Lung microvascular endothelial cell (primary cell): ENCODE results near the gene APH1B. TPM values are rescaled to one million over a fixed set of nuclear protein-coding genes. Genes with fewer than 3 reads are reported as not detected.

Experiments used
- DNase-seq, 2 donors: peaks; one replicate each; pipeline versions ENCODE4 v3.0.0 to v3.0.0-alpha.2; 2010; ENCODE audit warnings: low read depth in 2 of 2
- total RNA-seq: library from RNA; depleted of rRNA; stranded (reverse); fragments of >200 nt; gene quantifications from 2 replicates; pipeline ENCODE4 v1.2.1, GENCODE V29; 2014

The APH1B gene
- total RNA-seq: 18.3 and 25.6 TPM in 2 replicates

DNA sequence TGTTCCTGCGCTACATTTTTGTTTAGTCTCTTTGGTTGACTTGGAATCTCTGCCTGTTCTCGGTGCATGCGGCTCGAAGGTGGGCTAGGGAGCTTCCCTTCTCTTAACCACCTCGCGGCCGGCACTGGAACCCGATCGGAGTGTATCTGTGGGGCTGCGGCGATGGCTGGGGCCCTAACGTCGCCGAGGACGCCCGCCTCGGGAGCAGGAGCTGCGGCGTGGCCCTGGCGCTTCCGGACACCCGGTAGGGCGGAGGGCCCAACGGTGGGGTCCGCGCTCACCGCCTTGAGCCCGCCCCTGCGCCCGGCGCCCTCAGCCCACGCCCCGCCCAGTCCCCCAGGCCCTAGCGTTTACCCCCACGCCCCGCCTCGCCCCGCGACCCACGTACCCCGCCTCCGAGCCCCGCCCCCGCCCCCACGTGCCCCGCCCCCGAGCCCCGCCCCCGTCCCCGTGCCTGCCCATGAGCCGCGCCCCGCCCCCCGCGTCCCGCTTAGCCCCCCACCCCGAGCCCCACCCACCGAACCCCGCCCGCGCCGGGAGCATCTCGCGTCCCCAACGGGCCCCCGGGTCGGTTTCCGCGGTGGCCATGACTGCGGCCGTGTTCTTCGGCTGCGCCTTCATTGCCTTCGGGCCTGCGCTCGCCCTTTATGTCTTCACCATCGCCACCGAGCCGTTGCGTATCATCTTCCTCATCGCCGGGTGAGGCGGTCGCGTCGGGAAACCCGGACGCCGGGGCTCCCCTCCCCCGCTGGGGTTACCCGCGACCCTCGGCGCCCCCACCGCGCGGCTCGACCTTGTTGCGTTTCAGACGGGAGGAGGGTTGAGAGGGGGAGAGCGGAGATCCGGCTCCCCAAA lies at the start of gene APH1B:
Gene APH1B (plus strand): TSS at position 568 of the 855 bp plus-strand sequence. CDS start 19 bp downstream, at position 587.
- DNase-seq: peak; percentile 64 to 68

GRCh38 chr15:63227689-63228088 lies 49.7 kb upstream of the APH1B start:
- no peak for DNase-seq

DNA sequence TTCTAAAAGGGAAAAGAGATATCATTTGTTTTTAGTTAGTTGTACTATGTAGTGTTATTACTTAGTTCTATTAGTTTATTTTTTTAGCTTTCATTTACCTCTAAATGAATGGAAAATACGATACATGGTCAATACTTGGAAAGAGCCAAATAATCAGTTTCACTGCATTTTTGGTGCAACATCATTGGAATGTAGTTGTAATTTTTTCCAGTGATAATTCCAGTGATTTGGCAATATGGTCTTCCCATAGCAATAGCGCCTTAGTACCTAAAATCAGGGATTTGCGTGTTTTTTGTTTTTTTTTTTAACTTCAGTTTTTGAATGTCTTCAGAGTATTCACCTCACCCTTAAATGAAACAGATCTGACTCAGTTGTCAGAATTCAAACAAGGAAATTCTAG lies 46.2 kb upstream of the APH1B start:
- peak in 1 of 2 donors; percentile 84 for DNase-seq

GRCh38 chr15:63231706-63232105 lies 45.7 kb upstream of the APH1B start:
- no peak for DNase-seq

DNA sequence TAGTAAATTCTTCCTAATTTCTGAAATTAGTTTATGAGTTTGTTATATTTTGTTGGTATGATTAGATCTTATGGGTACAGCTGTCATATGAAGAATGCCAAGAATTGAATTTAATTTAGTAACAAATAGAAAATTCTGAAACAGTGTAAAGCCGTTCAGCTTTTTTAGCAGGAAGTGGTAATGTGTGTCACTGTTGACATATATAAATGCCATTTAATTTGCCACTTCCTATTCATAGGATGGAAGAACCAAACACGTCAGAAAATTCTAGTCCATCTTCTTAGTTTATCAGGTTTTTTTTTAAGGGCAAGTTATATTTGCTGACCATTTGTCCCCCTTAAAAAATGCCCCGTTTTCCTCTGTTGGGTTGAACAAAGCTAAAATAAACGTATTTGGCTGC lies 45.0 kb upstream of the APH1B start:
- DNase-seq: peak; percentile 50 to 55

DNA sequence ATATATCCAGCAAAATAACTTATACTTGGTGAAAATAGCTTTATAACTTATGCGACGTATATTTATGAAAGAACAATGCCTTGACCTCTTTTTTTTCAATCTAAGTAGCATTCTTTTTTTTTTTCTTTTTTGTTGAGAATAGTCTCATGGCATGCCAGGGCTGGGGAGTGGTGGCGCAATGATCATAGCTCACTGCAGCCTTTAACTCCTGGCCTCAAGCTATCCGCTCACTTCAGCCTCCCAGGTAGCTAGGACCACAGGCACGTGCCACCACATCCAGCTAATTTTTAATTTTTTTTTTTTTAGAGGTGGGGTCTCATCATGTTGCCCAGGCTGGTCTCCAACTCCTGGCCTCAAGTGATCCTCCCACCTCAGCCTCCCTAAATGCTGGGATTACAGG lies 44.5 kb upstream of the APH1B start:
- no peak for DNase-seq

- DNase-seq: peak; percentile 45 to 74
Measured at GRCh38 chr15:63233667-63234423, 43.6 kb upstream of the APH1B start.

GRCh38 chr15:63234451-63234870 lies 42.9 kb upstream of the APH1B start:
- DNase-seq: peak; percentile 51 to 64

- peak in 1 of 2 donors; percentile 74 for DNase-seq
Measured at GRCh38 chr15:63236272-63236671, 41.1 kb upstream of the APH1B start.

DNA sequence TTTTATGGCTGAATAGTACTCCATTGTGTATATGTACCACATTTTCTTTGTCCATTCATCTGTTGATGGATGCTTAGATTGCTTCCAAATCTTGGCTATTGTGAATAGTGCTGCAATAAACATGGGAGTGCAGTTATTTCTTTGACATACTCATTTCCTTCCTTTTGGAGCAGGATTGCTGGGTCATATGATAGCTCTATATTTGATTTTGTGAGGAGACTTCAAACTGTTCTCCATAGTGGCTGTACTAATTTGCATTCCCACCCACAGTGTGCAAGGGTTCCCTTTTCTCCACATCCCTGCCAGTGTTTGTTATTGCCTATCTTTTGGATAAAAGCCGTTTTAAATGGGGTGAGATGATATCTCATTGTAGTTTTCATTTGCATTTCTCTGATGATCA lies 40.3 kb upstream of the APH1B start:
- DNase-seq: peak in 1 of 2 donors; percentile 55

GRCh38 chr15:63238171-63238570 lies 39.2 kb upstream of the APH1B start:
- no peak for DNase-seq

DNA sequence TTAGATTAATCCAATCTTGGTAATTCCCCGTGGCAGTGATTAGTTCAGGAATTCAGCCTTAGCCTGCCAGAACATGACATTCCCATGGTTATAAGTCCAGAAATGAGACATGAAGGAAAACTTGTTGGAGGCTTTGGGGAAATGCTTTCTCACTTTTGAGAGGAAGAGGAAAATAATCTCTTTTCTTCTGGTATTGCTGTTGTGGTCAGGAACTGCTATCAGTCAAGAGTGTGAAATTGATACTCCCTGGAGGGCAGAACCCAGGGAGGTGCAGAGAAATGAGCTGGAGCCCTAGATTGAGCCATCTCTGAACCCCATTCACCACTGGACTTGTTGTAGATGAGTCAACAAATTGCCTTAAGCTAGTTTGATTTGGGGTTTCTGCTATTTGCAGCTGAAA lies 38.6 kb upstream of the APH1B start:
- peak in 1 of 2 donors; percentile 59 for DNase-seq

GRCh38 chr15:63240109-63240508 lies 37.3 kb upstream of the APH1B start:
- no peak for DNase-seq

DNA sequence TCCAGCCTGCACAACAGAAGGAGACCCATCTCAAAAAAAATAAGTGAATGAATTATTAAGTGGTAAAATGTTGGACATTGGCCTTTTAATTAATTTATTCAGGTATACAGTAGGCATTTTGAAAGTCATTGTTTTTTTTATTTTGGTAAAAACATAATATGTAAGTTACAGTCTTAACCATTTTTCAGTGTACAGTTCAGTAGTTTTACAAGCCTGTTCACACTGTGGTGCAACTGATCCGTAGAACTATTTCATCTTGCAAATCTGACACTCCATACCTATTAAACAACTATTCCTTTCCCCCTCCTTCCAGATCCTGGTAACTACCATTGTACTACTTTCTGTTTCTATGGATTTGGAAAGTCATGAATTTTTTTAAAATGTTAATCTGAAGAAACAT lies 36.1 kb upstream of the APH1B start:
- DNase-seq: no peak

DNA sequence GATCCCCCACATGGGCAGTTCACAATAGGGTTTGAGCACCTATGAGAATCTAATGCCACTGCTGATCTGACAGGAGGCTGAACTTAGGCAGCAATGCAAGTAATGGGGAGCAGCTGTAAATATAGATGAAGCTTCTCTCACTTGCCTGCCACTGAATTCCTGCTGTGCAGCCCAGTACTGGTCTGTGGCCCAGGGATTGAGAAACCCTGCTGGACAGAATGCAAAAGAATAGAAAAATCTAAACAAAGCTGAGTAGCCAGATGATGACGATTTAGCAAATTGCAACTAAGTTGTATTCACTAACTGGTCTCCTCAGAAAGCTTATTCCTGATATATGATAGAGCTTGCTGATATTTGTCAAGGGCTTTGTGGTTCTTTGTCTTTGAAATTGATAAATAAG lies 34.3 kb upstream of the APH1B start:
- DNase-seq: no peak

DNA sequence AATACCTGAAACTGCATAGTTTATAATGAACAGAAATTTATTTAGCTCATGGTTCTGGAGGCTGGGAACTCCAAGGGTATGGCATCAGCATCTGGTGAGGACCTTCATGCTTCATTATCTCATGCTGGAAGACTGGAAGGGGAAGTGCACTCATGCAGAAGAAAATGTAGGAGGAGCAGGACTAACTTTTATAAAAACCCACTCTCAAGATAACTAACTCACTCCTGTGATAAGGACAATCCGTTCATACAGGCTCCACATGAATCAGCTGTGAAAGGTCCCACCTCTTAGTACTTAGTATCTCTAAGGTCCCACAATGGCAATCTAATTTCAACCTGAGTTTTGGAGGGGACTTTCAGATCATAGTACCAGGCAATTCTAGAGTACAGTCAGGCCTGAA lies 33.6 kb upstream of the APH1B start:
- no peak for DNase-seq

DNA sequence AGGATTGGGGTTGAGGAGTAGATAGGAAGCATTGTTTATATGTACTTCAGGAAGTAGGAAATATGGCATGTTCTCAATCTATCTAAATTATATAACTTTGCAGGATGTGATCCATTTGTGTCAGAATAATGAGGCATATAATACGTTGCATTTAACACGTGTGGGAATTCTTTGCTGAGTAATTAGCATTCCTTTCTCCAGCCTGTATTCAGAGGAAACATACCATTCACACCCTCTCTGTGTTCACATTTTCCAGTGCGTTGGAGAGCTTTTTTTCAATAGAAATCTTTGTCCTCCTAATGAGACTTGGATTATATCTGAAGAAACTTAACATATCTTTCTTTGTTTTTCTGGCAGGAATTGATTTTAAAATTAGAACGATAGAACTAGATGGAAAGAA lies 33.0 kb upstream of the APH1B start:
- peak; percentile 85 to 89 for DNase-seq

GRCh38 chr15:63244976-63245645 lies 32.3 kb upstream of the APH1B start:
- peak in 1 of 2 donors; percentile 71 for DNase-seq

- no peak for DNase-seq
Measured at GRCh38 chr15:63246691-63247469, 30.5 kb upstream of the APH1B start.

DNA sequence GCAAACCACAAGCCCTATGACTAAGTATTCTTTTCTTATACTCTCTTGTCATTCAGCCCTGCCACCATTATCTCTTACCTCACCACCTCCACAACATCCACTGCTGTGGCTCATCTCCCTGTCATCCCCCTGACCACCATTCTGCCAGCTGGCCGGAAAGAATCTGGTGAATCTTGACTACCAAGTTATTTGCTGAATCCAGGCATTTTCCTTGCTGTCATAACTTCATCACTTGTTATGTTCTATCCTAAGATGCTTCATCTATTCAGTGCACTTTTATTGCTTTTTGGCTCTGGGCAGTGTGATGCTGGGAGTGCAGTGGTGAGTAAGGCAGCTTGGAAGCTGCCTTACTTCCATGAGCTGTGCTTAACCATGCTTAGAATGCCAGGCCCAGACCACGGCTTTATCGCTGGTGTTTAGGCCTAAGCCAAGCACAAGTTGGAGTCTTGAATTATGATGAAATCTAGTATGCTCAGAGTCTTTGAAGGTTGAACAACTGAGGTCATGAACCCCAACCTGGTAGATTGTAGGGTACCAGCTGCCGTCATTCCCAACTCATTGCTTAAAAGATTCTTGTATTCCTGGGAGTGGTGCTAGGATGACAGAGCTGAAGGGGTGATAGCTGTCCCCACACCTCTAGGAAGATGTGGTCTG lies 27.0 kb upstream of the APH1B start:
- peak in 1 of 2 donors; percentile 35 for DNase-seq

- DNase-seq: no peak
Measured at GRCh38 chr15:63251701-63252100, 25.7 kb upstream of the APH1B start.
